NCI-H2227 treated with DMSO at 0.1 percent for 48 hours (cell line): ENCODE measurements around the gene PGAP2.
"Not testable (repeated sequence)": the region's sequence is repeated elsewhere in the genome, so short reads cannot be mapped to it uniquely, and the experiment has no call there.

Experiments
- DNase-seq: peaks from one replicate; lab custom pipeline; 2025; lab: John Stamatoyannopoulos, UW

The PGAP2 gene

DNA sequence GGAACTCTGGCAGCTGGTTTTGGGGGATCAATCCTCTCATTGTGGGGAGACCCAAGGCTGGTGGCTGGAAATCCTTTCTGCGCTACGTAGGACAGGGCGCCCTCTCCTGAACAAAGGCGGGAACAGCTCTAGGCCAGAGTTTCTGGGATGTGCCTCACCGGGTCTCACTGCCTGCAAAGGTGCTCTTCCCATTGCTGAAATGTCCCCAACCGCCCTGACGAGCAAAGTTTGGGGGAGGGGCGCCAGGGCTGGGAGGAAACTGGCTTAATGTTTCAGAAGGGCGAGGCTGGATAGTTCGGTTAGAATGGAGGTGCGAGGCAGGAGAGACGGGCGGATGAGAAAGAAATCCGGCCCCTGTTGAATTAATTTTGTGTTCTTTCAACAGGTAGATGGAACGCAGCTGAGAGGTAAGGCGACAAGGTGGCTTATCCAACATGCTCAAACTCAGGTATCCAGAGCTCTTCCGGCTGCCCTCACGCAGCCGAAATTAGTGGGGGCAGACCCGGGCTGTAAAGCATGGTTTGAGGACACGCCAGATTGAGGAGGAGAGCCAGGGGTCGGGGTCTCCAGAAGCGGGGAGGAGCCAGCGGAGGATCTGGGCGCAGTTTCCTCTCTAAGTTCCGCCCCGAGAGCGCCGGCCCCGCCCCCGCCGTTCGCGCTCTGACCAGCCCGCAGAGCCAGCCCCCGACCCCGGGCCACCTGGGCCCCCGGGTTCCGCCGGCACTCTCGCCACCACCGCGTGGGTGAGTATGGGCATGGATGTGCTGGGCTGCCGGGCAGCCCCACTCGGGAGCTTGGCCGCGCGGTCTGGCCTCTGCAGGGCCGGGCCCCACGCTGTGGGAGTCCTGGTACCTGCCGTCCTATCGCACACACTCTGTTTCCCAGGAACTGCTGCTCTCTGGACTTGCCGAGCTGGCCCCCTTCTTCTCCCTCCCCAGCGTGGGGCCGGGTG is at the start of gene PGAP2:
Gene PGAP2, plus strand, starts transcription at position 652 of the 952 bp plus-strand sequence. CDS start 2,700 bp downstream, outside the sequence.
- peak; percentile 84 for DNase-seq

DNA sequence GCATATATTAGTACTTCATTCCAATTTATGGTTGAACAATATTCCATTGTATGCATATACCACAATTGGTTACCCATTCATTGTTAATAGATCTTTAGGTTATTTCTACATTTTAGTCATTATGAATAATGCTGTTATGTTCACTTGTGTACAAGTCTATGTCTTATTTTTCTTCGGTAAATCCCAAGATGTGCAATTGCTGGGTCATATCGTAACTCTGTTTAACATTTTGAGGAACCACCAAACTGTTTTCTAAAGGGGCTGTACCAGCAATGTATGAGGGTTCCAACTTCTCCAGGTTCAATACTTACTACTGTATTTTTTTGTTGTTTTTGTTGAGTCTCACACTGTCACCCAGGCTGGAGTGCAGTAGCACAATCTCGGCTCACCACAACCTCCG is 44.1 kb upstream of the PGAP2 start:
- DNase-seq = no peak

GRCh38 chr11:3766836-3767235 is 41.5 kb upstream of the PGAP2 start:
- not testable (repeated sequence) for DNase-seq

- no peak for DNase-seq
Measured at GRCh38 chr11:3767536-3767935, 40.8 kb upstream of the PGAP2 start.

- DNase-seq = no peak
Measured at GRCh38 chr11:3773180-3773579, 35.2 kb upstream of the PGAP2 start.

DNA sequence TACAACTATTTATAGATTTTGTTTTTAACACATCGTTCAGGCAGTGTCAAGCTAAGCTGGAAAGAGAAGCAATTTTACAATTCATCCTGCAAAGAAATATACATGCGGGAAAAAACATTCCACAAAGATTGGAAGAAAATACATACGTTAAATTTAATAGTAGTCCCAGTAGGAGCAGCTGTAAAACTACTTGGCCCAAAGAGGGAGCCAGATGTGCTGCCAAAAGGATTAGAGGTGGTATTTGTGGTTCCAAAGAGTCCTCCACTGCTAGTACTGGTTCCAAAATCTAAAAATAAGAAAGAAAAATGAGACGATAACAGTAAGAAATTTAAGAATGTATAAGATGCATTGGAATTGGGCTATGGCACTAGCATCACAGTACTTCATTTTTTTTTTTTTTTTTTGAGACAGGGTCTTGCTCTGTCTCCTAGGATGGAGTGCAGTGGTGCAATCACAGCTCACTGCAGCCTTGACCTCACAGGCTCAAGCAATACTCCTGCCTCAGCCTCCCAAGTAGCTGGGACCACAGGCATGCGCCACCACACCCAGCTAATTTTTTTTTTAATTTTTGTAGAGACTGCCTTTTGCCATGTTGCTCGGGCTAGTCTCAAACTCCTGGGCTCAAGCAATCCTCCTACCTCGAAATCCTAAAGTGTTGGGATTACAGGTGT is 32.5 kb upstream of the PGAP2 start:
- DNase-seq = no peak

GRCh38 chr11:3781423-3781822 is 26.9 kb upstream of the PGAP2 start:
- no peak for DNase-seq

- no peak for DNase-seq
Measured at GRCh38 chr11:3782963-3783362, 25.4 kb upstream of the PGAP2 start.

- no peak for DNase-seq
Measured at GRCh38 chr11:3783611-3784010, 24.7 kb upstream of the PGAP2 start.

DNA sequence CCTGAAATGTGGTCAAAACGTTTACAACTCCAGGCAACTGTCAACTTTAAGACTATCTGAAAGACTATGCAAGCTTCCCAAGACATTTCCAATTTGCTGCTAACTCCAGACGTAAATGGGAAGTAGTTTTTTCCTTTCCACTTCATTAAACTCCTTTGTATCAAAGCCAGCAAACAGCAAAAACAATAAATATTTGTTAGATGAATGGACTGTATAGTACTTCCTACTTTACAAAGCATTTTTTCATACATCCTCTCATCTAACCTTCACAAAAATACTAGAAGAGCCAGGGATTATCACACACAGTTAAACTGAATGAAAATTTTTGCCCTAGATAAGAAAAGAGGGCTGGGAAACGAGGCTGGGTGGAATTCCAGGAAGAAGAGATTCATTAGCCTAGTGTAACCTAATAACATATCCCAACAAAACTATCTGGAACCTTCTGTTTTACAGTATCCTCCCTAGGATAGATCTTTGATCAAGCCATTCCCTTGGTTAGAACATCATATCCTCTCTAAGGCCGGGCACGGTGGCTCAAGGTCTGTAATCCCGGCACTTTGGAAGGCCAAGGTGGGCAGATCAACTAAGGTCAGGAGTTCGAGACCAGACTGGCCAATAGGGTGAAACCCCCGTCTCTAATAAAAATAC is 21.5 kb upstream of the PGAP2 start:
- DNase-seq = no peak

DNA sequence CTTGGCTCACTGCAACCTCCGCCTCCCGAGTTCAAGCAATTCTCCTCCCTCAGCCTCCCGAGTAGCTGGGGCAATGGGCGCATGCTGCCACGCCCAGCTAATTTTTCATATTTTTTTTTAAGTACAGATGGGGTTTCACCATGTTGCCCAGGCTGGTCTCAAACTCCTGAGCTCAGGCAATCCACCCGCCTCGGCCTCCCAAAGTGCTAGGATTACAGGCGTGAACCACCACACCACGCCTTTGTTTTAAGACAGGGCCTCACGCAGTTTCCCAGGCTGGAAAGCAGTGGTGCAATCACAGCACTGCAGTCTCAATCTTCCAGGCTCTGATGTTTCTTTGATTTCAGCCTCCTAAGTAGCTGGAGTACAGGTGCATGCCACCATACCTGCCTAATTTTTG is 14.0 kb upstream of the PGAP2 start:
- not testable (repeated sequence) for DNase-seq

DNA sequence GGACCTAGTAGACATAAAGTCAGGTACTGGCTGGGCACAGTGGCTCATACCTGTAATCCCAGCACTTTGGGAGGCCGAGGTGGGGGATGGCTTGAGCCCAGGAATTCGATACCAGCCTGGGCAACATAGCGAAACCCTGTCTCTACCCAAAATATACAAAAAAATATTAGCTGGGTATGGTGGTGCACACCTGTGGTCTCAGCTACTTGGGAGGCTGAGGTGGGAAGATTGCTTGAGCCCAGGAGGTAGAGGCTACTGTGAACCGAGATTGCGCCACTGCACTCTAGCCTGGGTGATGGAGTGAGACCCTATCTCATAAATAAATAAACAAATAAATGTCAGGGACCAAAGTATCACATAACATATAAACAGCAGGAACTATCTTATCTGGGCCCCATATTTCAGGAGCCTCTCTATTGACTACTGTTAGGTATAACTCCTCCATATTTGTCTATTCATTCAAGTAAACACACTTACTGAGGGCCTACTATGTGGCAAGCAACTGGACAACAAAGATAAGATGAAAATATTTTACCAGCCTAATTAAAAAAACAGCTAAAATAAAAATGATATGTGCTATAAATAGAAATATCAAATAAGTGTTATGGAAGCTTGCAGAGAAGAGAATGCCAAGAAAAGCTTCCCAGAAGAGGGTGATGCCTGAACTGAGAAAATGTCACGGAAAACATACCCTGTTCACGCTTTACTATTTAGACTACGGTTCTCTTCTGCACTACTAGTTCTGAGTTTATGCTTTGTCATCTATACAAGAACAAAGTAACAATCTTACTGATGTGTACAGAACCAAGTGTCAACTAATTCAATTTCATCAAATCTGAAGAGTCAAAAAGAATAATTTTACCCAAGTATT is 13.0 kb upstream of the PGAP2 start:
- no peak for DNase-seq

DNA sequence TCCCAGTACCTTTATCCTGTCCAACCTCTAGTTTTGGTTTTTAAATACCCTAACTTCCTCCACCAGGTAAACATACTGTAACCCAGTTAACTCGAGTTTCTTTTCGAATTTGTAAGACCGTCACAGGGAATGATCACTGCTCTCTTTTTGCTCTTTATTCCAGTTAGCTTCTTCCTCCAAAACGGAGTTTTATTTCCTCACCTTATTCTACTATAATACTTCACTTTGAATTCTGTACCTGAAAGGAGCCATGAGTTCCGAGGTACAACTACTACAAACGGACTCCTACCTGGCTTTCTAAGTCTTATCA is 12.4 kb upstream of the PGAP2 start:
- DNase-seq = no peak

GRCh38 chr11:3796346-3796745 is 12.0 kb upstream of the PGAP2 start:
- no peak for DNase-seq

- peak; percentile 81 for DNase-seq
Measured at GRCh38 chr11:3796801-3797328, 11.5 kb upstream of the PGAP2 start.

DNA sequence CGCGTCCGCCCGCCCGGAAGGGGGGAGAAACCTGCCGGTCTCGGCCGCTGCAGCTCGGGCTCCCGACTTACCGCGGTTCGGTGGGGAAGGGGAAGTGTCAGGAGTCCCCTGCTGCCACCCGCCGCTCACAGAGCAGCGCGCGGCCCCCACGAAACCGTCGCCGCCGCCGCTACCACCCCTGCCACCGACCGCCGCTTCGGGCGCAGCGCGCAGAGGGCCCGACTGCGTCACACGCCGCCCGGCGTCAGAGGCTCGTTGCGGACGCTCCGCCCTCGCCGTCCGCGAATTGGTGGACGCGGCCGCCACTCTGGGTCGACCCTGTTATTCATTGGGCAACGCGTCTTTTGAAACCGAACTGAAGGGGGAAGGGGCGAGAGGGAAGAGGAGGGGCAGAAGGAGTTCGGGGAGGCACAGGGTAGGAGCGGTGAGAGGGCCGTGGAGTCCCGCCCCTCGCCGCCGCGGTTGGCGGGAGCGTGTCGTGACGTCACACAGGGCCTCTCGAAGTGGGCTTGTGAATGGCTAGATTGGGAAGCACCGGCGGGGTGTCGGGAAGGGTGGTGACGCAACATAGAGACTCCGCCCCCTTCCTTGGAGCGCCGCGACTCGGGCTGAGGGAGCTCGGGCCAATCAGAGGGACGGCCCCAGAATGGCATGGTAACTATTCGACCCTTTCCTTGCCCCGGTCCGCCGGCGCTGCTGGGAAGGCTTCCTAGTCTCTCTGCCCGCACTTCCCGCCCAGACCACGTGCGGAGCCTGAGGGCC is 10.8 kb upstream of the PGAP2 start, which contains the start of gene NUP98:
Gene NUP98, minus strand, starts transcription at position 226 of the 762 bp plus-strand sequence. CDS start 15,437 bp downstream, outside the sequence.
- peak; percentile 100 for DNase-seq

DNA sequence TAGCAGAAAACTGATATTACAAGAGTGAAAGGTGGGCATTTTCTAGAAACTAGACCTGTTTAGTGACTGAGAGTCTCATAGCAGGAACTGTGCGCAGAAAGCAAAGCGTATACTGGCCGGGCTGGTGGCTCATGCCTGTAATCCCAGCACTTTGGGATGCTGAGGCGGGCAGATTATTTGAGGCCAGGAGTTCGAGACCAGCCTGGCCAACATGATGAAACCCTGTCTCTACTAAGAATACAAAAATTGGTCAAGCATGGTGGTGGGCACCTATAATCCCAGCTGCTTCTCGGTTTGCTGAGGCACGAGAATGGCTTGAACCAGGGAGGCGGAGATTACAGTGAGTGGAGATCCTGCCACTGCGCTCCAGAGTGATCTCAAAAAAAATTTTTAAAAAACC is 9.2 kb upstream of the PGAP2 start:
- DNase-seq = no peak

DNA sequence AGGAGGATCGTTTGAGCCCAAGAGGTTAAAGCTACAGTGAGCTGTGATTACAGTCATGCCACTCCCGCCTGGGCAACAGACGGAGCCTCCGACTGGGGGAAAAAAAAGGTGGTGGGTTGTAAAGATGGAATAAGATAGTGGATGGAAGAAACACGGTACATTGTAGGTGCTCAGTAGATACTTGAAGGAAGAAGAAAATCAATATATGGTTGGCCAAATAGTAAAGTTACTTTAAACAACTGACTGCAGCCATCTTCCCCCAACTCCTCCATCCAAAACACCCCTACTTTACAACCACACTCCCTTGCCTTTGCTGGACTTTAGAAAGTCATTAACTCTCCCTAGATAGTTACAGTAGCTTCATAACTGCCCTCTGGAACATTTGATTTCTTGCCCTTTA is 8.5 kb upstream of the PGAP2 start:
- DNase-seq = no peak

- no peak for DNase-seq
Measured at GRCh38 chr11:3802011-3802790, 6.2 kb upstream of the PGAP2 start.
